Activated gamma-delta T cell treated with Interleukin-2 at 50 U/mL for 16 hours (primary cell): ENCODE measurements around the gene RAB30.
"Not testable (repeated sequence)": the region's sequence is repeated elsewhere in the genome, so short reads cannot be mapped to it uniquely, and the experiment has no call there.

Experiments
- DNase-seq: peaks from one replicate; pipeline ENCODE4 v3.0.0-alpha.2; 2020

Gene RAB30

GRCh38 chr11:83035070-83035854, 36.4 kb downstream of the RAB30 start:
- DNase-seq = no peak

GRCh38 chr11:83034673-83035014, 37.1 kb downstream of the RAB30 start:
- no peak for DNase-seq

- no peak for DNase-seq
Measured at GRCh38 chr11:83033972-83034672, 37.6 kb downstream of the RAB30 start.

DNA sequence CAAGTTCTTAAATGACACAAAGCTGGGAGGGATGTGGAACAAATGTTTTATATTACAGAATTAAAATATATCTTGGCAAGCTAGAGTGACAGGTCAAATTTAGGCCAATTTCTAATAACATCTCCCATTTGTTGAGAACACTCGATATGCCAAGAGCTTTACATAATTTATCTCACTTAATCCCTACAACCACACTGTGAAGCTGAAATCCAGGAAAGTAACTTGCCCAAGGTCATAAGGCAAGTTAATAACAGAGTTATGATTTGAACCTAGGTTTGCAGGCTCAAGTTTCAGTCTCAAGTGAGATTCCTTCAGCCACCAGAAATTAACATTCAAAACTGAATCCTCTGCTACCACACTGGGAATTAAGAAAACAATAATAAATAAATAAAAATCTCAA, 38.3 kb downstream of the RAB30 start:
- DNase-seq = no peak

GRCh38 chr11:83031127-83031526, 40.6 kb downstream of the RAB30 start:
- no peak for DNase-seq

- no peak for DNase-seq
Measured at GRCh38 chr11:83027794-83028193, 43.9 kb downstream of the RAB30 start.

GRCh38 chr11:83027289-83027688, 44.4 kb downstream of the RAB30 start:
- DNase-seq = no peak

DNA sequence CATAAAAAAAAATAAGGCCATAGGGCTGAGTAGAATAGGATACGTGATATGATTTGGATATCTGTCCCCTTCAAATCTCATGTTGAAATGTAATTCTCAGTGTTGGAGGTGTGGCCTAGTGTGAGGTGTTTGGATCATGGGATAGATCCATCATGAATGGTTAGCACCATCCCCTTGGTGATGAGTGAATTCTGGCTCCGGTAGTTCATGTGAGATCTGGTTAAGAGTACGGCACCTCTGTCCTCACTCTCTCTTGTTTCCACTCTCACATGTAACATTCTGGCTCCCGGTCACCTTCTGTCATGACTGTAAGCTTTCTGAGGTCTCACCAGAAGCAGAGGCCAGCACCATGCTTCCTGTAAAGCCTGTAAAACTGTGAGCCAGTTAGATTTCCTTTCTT, 45.5 kb downstream of the RAB30 start:
- no peak for DNase-seq

DNA sequence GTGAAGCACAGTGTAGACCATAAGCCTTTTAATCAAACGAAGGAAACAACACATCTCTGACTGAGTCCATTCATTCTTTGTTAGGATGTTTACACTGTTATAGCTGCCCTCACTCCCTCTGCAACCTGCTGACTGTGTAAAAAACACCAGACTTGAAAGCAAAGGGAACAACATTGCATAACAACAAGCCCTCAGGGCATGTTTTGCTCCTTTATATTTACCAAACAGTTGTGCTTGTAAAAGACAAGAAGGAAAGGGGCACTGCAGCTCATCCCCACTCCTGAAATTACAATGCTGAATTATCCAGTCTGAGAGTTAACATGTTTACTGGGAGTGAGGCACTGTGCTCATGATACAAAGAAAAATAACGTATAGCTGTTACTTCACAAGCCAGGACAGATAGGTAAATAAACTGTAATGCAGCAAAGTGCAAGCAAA, 46.4 kb downstream of the RAB30 start:
- DNase-seq = no peak

- DNase-seq = no peak
Measured at GRCh38 chr11:83024270-83024854, 47.3 kb downstream of the RAB30 start.

DNA sequence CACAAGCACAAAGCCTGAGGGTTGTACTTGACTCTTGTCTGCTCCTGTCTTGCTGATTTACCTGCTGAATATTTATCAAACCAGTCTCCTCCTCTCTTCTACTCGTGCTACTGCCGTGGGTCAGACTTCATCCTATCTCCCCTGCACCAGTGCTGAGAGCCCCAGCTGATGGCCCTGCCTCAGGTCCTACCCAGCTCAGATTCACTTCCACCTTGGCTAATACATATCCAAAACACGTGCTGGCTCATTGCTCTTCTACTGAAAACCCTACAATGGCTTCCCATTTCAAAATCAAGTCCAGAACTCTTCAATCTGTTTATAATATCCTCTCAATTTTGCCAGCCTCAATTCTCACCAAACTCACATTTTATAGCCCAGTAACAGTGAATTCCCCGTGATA, 48.3 kb downstream of the RAB30 start:
- no peak for DNase-seq

DNA sequence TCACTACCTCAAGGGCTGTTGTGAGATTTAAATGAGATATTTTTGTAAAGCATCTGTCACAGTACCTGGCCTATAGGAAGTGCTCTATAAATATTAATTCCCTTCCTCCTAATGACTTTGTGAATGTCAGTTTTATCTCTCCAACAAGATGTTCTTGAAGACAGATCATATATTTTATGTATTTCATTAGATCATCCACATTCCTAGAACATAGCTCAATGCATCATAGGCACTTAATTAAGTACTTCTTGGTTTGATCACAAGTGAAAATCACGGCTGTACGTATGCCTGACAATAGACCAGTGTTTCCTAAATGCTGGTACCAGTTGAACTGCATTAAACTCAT, 49.9 kb downstream of the RAB30 start:
- DNase-seq = no peak

- no peak for DNase-seq
Measured at GRCh38 chr11:83020942-83021779, 50.5 kb downstream of the RAB30 start.

DNA sequence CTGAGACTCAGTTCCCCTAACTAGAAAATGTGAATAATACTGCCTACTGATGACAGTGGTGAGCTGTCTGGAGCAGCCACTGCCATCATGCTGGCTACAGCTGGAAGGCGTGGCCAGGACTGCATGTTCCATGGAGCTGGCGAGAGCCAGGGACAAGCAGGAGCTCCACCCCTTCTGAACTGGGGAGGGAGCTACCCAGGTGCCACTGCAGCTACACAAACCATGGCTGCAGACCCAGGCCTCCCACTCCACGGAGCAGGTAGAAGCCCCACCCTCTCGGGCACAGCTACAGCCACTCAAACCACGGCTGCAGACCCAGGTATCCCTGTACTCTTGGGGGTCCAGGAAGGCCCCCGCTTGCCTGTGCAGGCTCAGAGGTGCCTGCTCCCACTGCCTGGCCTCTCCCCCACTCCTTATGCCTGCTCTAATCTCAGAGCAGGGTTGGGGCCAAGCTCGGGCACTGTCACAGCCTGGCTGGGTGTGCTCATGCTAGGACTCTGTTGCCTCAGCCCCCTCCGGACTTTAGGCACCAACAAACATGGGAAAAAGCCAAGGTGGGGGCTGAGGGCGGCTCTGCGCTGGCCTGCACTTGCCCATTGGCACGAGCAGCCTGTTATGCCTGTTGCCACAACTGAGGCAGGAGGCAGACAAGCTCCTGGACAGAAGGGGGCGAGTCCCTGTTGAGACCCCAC, 51.7 kb downstream of the RAB30 start:
- DNase-seq = no peak

DNA sequence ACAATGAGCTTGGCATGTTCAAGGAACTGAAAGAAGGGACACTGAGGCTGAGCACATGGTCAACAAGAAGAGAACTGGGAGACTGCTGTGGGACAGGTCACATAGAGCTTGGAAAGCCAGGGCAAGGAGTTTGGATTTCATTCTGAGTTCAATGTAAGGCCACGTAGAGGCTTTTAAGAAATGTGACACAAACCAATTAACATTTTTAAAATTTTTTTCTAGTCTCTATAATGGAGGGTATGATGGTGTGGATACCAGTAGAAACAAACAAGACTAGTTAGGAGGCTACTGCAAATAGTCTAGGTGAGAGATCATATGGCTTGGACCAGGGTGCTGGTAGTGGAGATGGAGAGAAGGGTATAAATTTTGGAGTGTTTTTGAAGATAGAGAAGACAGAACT, 56.7 kb downstream of the RAB30 start:
- no peak for DNase-seq

- no peak for DNase-seq
Measured at GRCh38 chr11:83012168-83013067, 59.3 kb downstream of the RAB30 start.

- DNase-seq = no peak
Measured at GRCh38 chr11:83011333-83012167, 60.1 kb downstream of the RAB30 start.

GRCh38 chr11:83009999-83010398, 61.7 kb downstream of the RAB30 start:
- no peak for DNase-seq

GRCh38 chr11:83009136-83009535, 62.6 kb downstream of the RAB30 start:
- not testable (repeated sequence) for DNase-seq

- DNase-seq = no peak
Measured at GRCh38 chr11:83008581-83008923, 63.1 kb downstream of the RAB30 start.
